ENCODE measurements around the gene PRSS48.

PRSS48 gene

GRCh38 chr4:151236036-151236435, 40.9 kb upstream of the PRSS48 start:
- Histone ChIP-seq H3K27me3 (ENCODE audit: insufficient read depth, low read length, poor library complexity) (no peaks in the 10 kb centered on the region), H3K4me3 (ENCODE audit: low read depth in 1 of 2, low read length in 2 of 2) (no peak overlapping the region), H3K4me2 (ENCODE audit: insufficient read depth, low read length) (no peak overlapping the region), H3K27ac (ENCODE audit: low read length) (no peak overlapping the region), H4K20me1 (ENCODE audit: insufficient read depth, low read length) (no peaks in the 10 kb centered on the region), H3K79me2 (ENCODE audit: insufficient read depth, low read length) (no peaks in the 10 kb centered on the region), H2AFZ (ENCODE audit: low read depth, low read length) (no peak overlapping the region), H3K4me1 (ENCODE audit: insufficient read depth, low read length) (no peaks in the 10 kb centered on the region), H3K9me3 (ENCODE audit: insufficient read depth, low read length, severe bottlenecking) (no peaks in the 10 kb centered on the region), H3K36me3 (ENCODE audit: insufficient read depth, low read length) (no peaks in the 10 kb centered on the region), H3K9ac (ENCODE audit: low read depth, low read length) (no peak overlapping the region)
- no peak for ATAC-seq (ENCODE audit: insufficient read depth, low read depth)
- no peak for DNase-seq
- no peak for TF ChIP-seq CTCF (IDR thresholded peaks at IDR 0.05; ENCODE audit: borderline replicate concordance, extremely low read depth, low read length, poor library complexity, severe bottlenecking)
- TF ChIP-seq EZH2 (IDR thresholded peaks at IDR 0.05; ENCODE audit: borderline replicate concordance, low read depth, low read length, severe bottlenecking): no peak

GRCh38 chr4:151238477-151238876, 38.5 kb upstream of the PRSS48 start:
- Histone ChIP-seq H3K79me2 (ENCODE audit: insufficient read depth, low read length) (no peaks in the 10 kb centered on the region), H3K4me2 (ENCODE audit: insufficient read depth, low read length) (no peak overlapping the region), H3K4me3 (ENCODE audit: low read depth in 1 of 2, low read length in 2 of 2) (no peak overlapping the region), H3K36me3 (ENCODE audit: insufficient read depth, low read length) (no peaks in the 10 kb centered on the region), H3K9ac (ENCODE audit: low read depth, low read length) (no peak overlapping the region), H3K4me1 (ENCODE audit: insufficient read depth, low read length) (no peaks in the 10 kb centered on the region), H2AFZ (ENCODE audit: low read depth, low read length) (no peak overlapping the region), H3K27me3 (ENCODE audit: insufficient read depth, low read length, poor library complexity) (no peaks in the 10 kb centered on the region), H4K20me1 (ENCODE audit: insufficient read depth, low read length) (no peaks in the 10 kb centered on the region), H3K27ac (ENCODE audit: low read length) (no peak overlapping the region), H3K9me3 (ENCODE audit: insufficient read depth, low read length, severe bottlenecking) (no peaks in the 10 kb centered on the region)
- ATAC-seq (ENCODE audit: insufficient read depth, low read depth) (no peak), DNase-seq (no peak)
- no peak for TF ChIP-seq CTCF (IDR thresholded peaks at IDR 0.05; ENCODE audit: borderline replicate concordance, extremely low read depth, low read length, poor library complexity, severe bottlenecking)
- no peak for TF ChIP-seq EZH2 (IDR thresholded peaks at IDR 0.05; ENCODE audit: borderline replicate concordance, low read depth, low read length, severe bottlenecking)

- TF ChIP-seq EZH2 (IDR thresholded peaks at IDR 0.05; ENCODE audit: borderline replicate concordance, low read depth, low read length, severe bottlenecking) (no peak), CTCF (IDR thresholded peaks at IDR 0.05; ENCODE audit: borderline replicate concordance, extremely low read depth, low read length, poor library complexity, severe bottlenecking) (no peak)
- Histone ChIP-seq H3K4me3 (ENCODE audit: low read depth in 1 of 2, low read length in 2 of 2) (no peak overlapping the region), H2AFZ (ENCODE audit: low read depth, low read length) (no peak overlapping the region), H3K79me2 (ENCODE audit: insufficient read depth, low read length) (no peaks in the 10 kb centered on the region), H3K9ac (ENCODE audit: low read depth, low read length) (no peak overlapping the region), H4K20me1 (ENCODE audit: insufficient read depth, low read length) (no peaks in the 10 kb centered on the region), H3K36me3 (ENCODE audit: insufficient read depth, low read length) (no peaks in the 10 kb centered on the region), H3K9me3 (ENCODE audit: insufficient read depth, low read length, severe bottlenecking) (no peaks in the 10 kb centered on the region), H3K27me3 (ENCODE audit: insufficient read depth, low read length, poor library complexity) (no peaks in the 10 kb centered on the region), H3K4me2 (ENCODE audit: insufficient read depth, low read length) (no peak overlapping the region), H3K27ac (ENCODE audit: low read length) (no peak overlapping the region), H3K4me1 (ENCODE audit: insufficient read depth, low read length) (no peaks in the 10 kb centered on the region)
- DNase-seq (no peak), ATAC-seq (ENCODE audit: insufficient read depth, low read depth) (no peak)
Measured at GRCh38 chr4:151239608-151240007, 37.4 kb upstream of the PRSS48 start.

- H2AFZ ChIP-seq (ENCODE audit: low read depth, low read length): no peak overlapping the region
- ATAC-seq (ENCODE audit: insufficient read depth, low read depth) (no peak), DNase-seq (no peak)
- no peak overlapping the region for H3K4me2 ChIP-seq (ENCODE audit: insufficient read depth, low read length)
- no peaks in the 10 kb centered on the region for H3K27me3 ChIP-seq (ENCODE audit: insufficient read depth, low read length, poor library complexity)
- H3K27ac ChIP-seq (ENCODE audit: low read length): no peak overlapping the region
- H3K36me3 ChIP-seq (ENCODE audit: insufficient read depth, low read length): no peaks in the 10 kb centered on the region
- no peaks in the 10 kb centered on the region for H3K79me2 ChIP-seq (ENCODE audit: insufficient read depth, low read length)
- no peaks in the 10 kb centered on the region for H3K4me1 ChIP-seq (ENCODE audit: insufficient read depth, low read length)
- no peak overlapping the region for H3K9ac ChIP-seq (ENCODE audit: low read depth, low read length)
- no peak overlapping the region for H3K4me3 ChIP-seq (ENCODE audit: low read depth in 1 of 2, low read length in 2 of 2)
- no peak for TF ChIP-seq EZH2 (IDR thresholded peaks at IDR 0.05; ENCODE audit: borderline replicate concordance, low read depth, low read length, severe bottlenecking)
- no peak for TF ChIP-seq CTCF (IDR thresholded peaks at IDR 0.05; ENCODE audit: borderline replicate concordance, extremely low read depth, low read length, poor library complexity, severe bottlenecking)
- H4K20me1 ChIP-seq (ENCODE audit: insufficient read depth, low read length): no peaks in the 10 kb centered on the region
- H3K9me3 ChIP-seq (ENCODE audit: insufficient read depth, low read length, severe bottlenecking): no peaks in the 10 kb centered on the region
Measured at GRCh38 chr4:151242305-151242704, 34.7 kb upstream of the PRSS48 start.

All from DND-41 (cell line).